Epithelial cell of proximal tubule (primary cell): Measurements from ENCODE around the gene DENND2A. TPM values are rescaled to one million over a fixed set of nuclear protein-coding genes. Genes with fewer than 3 reads are reported as not detected.
"Not testable (repeated sequence)": the region's sequence is repeated elsewhere in the genome, so short reads cannot be mapped to it uniquely, and the experiment has no call there.

Experiments
- DNase-seq: peaks from one replicate; pipeline ENCODE4 v3.0.0-alpha.2; 2011; ENCODE audit warnings: low read depth
- H3K4me3 ChIP-seq: 2 replicates; pipeline ENCODE4 v1.5.1; 2011; ENCODE audit warnings: low read depth, mild to moderate bottlenecking, low read length
- CTCF ChIP-seq: conservative IDR thresholded peaks from 2 replicates; pipeline ENCODE4 v1.5.1; 2012; ENCODE audit warnings: low read depth, mild to moderate bottlenecking, low read length
- total RNA-seq: library from RNA; depleted of rRNA; stranded (reverse); fragments of >200 nt; gene quantifications from 2 replicates; pipeline ENCODE4 v1.2.3, GENCODE V29; 2015

The DENND2A gene
- total RNA-seq, 1 donor from 2014 or later = 27.6 TPM

- H3K4me3 ChIP-seq = no peak overlapping the region
- DNase-seq = no peak
- TF ChIP-seq CTCF = no peak
These were observed 133.7 kb downstream of the DENND2A start for GRCh38 chr7:140506788-140507464.

- DNase-seq = no peak
- TF ChIP-seq CTCF = no peak
- H3K4me3 ChIP-seq = no peak overlapping the region
These were observed 138.6 kb downstream of the DENND2A start for GRCh38 chr7:140501966-140502365.

GRCh38 chr7:140497807-140498206 is 142.8 kb downstream of the DENND2A start:
- not testable (repeated sequence) for DNase-seq, H3K4me3 ChIP-seq

GRCh38 chr7:140497241-140497769 is 143.3 kb downstream of the DENND2A start:
- no peak for TF ChIP-seq CTCF
- no peak overlapping the region for H3K4me3 ChIP-seq
- no peak for DNase-seq

GRCh38 chr7:140495514-140496097 is 145.0 kb downstream of the DENND2A start:
- no peak for DNase-seq
- no peak for TF ChIP-seq CTCF
- H3K4me3 ChIP-seq = no peak overlapping the region

- no peak overlapping the region for H3K4me3 ChIP-seq
- no peak for DNase-seq
- no peak for TF ChIP-seq CTCF
These were observed 145.7 kb downstream of the DENND2A start for GRCh38 chr7:140494867-140495266.

GRCh38 chr7:140489026-140489359 is 151.6 kb downstream of the DENND2A start:
- no peak for DNase-seq
- H3K4me3 ChIP-seq = no peak overlapping the region
- TF ChIP-seq CTCF = no peak
